Stimulated activated CD8-positive, alpha-beta memory T cell treated with anti-CD3 and anti-CD28 coated beads, Interleukin-4, amount 100 ng/mL, for 4 hours (primary cell): ENCODE results near the gene RAB26.

Source experiments
- DNase-seq, 2 donors: peaks; one replicate each; pipeline ENCODE4 v3.0.0-alpha.2; 2020; ENCODE audit warnings: low read depth in 2 of 2, low spot score in 1 of 2

Gene RAB26

GRCh38 chr16:2178321-2179106 is 30.1 kb downstream of the RAB26 start:
- DNase-seq: no peak

- no peak for DNase-seq
Measured at GRCh38 chr16:2179107-2179501, 30.7 kb downstream of the RAB26 start.

GRCh38 chr16:2179576-2179975 is 31.2 kb downstream of the RAB26 start:
- DNase-seq: no peak

GRCh38 chr16:2180461-2180860 is 32.0 kb downstream of the RAB26 start:
- no peak for DNase-seq

- DNase-seq: no peak
Measured at GRCh38 chr16:2180962-2181923, 32.8 kb downstream of the RAB26 start.

- DNase-seq: no peak
Measured at GRCh38 chr16:2181952-2182351, 33.5 kb downstream of the RAB26 start.

- no peak for DNase-seq
Measured at GRCh38 chr16:2183671-2184070, 35.2 kb downstream of the RAB26 start.

- no peak for DNase-seq
Measured at GRCh38 chr16:2184346-2184745, 35.9 kb downstream of the RAB26 start.

- DNase-seq: no peak
Measured at GRCh38 chr16:2184962-2185361, 36.5 kb downstream of the RAB26 start.

- no peak for DNase-seq
Measured at GRCh38 chr16:2186064-2186463, 37.6 kb downstream of the RAB26 start.

- DNase-seq: no peak
Measured at GRCh38 chr16:2186505-2186904, 38.1 kb downstream of the RAB26 start.

GRCh38 chr16:2187212-2187611 is 38.8 kb downstream of the RAB26 start:
- DNase-seq: no peak

GRCh38 chr16:2188395-2188794 is 40.0 kb downstream of the RAB26 start:
- DNase-seq: no peak

- DNase-seq: no peak
Measured at GRCh38 chr16:2189252-2189893, 40.9 kb downstream of the RAB26 start.

- no peak for DNase-seq
Measured at GRCh38 chr16:2190002-2190658, 41.7 kb downstream of the RAB26 start.

GRCh38 chr16:2190659-2191445 is 42.4 kb downstream of the RAB26 start:
- no peak for DNase-seq

GRCh38 chr16:2191446-2191706 is 43.0 kb downstream of the RAB26 start:
- no peak for DNase-seq

- DNase-seq: no peak
Measured at GRCh38 chr16:2194166-2194834, 45.9 kb downstream of the RAB26 start.

GRCh38 chr16:2194852-2195321 is 46.5 kb downstream of the RAB26 start:
- peak in 1 of 2 donors; percentile 18 for DNase-seq
